NCI-H2081 treated with DMSO at 0.1 percent for 48 hours (cell line): ENCODE measurements around the gene ZG16.
"Not testable (repeated sequence)": the region's sequence is repeated elsewhere in the genome, so short reads cannot be mapped to it uniquely, and the experiment has no call there.

Experiments
- DNase-seq: peaks from one replicate; lab custom pipeline; 2025; lab: John Stamatoyannopoulos, UW

The ZG16 gene

GRCh38 chr16:29777576-29778350 is at the start of gene ZG16:
ZG16 (plus strand) TSS chr16:29778256; CDS start chr16:29779267, 1,011 bp downstream.
- no peak for DNase-seq

- no peak for DNase-seq
These were observed 48.9 kb upstream of the ZG16 start for GRCh38 chr16:29729116-29729521.

- no peak for DNase-seq
These were observed 47.4 kb upstream of the ZG16 start for GRCh38 chr16:29730649-29731048.

- DNase-seq = not testable (repeated sequence)
These were observed 46.1 kb upstream of the ZG16 start for GRCh38 chr16:29731768-29732601.

- DNase-seq = no peak
These were observed 43.3 kb upstream of the ZG16 start for GRCh38 chr16:29734786-29735185.

GRCh38 chr16:29736112-29736511 is 41.9 kb upstream of the ZG16 start:
- DNase-seq = no peak

- no peak for DNase-seq
These were observed 41.3 kb upstream of the ZG16 start for GRCh38 chr16:29736764-29737163.

GRCh38 chr16:29737713-29738112 is 40.3 kb upstream of the ZG16 start:
- no peak for DNase-seq

- no peak for DNase-seq
These were observed 39.5 kb upstream of the ZG16 start for GRCh38 chr16:29738514-29738913.

- not testable (repeated sequence) for DNase-seq
These were observed 38.0 kb upstream of the ZG16 start for GRCh38 chr16:29739927-29740629.

GRCh38 chr16:29740630-29741015 is 37.4 kb upstream of the ZG16 start:
- DNase-seq = not testable (repeated sequence)

- no peak for DNase-seq
These were observed 35.3 kb upstream of the ZG16 start for GRCh38 chr16:29742683-29743275.

GRCh38 chr16:29743475-29743826 is 34.6 kb upstream of the ZG16 start:
- no peak for DNase-seq

GRCh38 chr16:29743827-29744531 is 34.1 kb upstream of the ZG16 start:
- no peak for DNase-seq

GRCh38 chr16:29744541-29745101 is 33.4 kb upstream of the ZG16 start:
- no peak for DNase-seq

- no peak for DNase-seq
These were observed 32.8 kb upstream of the ZG16 start for GRCh38 chr16:29745121-29745852.

- DNase-seq = no peak
These were observed 32.2 kb upstream of the ZG16 start, which contains the start of gene C16orf54 for GRCh38 chr16:29745853-29746345. C16orf54 (minus strand) TSS chr16:29745990; CDS start chr16:29744951, 1,039 bp downstream.

GRCh38 chr16:29746518-29746917 is 31.5 kb upstream of the ZG16 start:
- not testable (repeated sequence) for DNase-seq

- no peak for DNase-seq
These were observed 29.9 kb upstream of the ZG16 start for GRCh38 chr16:29747947-29748759.
